ENCODE data around the gene EIF2AK3.

EIF2AK3 gene

GRCh38 chr2:88660622-88661021 lies 33.4 kb upstream of the EIF2AK3 start:
- H3K27ac ChIP-seq, result no peak overlapping the region
- TF ChIP-seq CTCF (conservative IDR thresholded peaks at IDR 0.05), result no peak

GRCh38 chr2:88659538-88659915 lies 32.3 kb upstream of the EIF2AK3 start:
- no peak for TF ChIP-seq CTCF (conservative IDR thresholded peaks at IDR 0.05)
- no peak overlapping the region for H3K27ac ChIP-seq

- no peak for TF ChIP-seq CTCF (conservative IDR thresholded peaks at IDR 0.05)
These were observed 31.7 kb upstream of the EIF2AK3 start for GRCh38 chr2:88658881-88659537.

GRCh38 chr2:88658326-88658725 lies 31.1 kb upstream of the EIF2AK3 start:
- no peak overlapping the region for H3K27ac ChIP-seq
- no peak for TF ChIP-seq CTCF (conservative IDR thresholded peaks at IDR 0.05)

More at GRCh38 chr2:88658881-88659537, 31.7 kb upstream of the EIF2AK3 start:
- no peak overlapping the region for H3K27ac ChIP-seq

- H3K27ac ChIP-seq, result no peak overlapping the region
- no peak for TF ChIP-seq CTCF (conservative IDR thresholded peaks at IDR 0.05)
These were observed 29.9 kb upstream of the EIF2AK3 start for GRCh38 chr2:88657131-88657530.

GRCh38 chr2:88656690-88657089 lies 29.4 kb upstream of the EIF2AK3 start:
- no peak for TF ChIP-seq CTCF (conservative IDR thresholded peaks at IDR 0.05)
- no peak overlapping the region for H3K27ac ChIP-seq

GRCh38 chr2:88654714-88655113 lies 27.4 kb upstream of the EIF2AK3 start:
- no peak for TF ChIP-seq CTCF (conservative IDR thresholded peaks at IDR 0.05)
- H3K27ac ChIP-seq, result no peak overlapping the region
